NCI-H526 (cell line): ENCODE results near the gene ANKRD1.
A peak's percentile ranks its signal among the peaks of the same experiment; 100 is the strongest.
"Not testable (repeated sequence)": the region's sequence is repeated elsewhere in the genome, so short reads cannot be mapped to it uniquely, and the experiment has no call there.

ENCODE experiments used
- DNase-seq, 2 experiments: peaks; one replicate each; lab custom pipeline; 2025; lab: John Stamatoyannopoulos, UW

ANKRD1 gene

DNA sequence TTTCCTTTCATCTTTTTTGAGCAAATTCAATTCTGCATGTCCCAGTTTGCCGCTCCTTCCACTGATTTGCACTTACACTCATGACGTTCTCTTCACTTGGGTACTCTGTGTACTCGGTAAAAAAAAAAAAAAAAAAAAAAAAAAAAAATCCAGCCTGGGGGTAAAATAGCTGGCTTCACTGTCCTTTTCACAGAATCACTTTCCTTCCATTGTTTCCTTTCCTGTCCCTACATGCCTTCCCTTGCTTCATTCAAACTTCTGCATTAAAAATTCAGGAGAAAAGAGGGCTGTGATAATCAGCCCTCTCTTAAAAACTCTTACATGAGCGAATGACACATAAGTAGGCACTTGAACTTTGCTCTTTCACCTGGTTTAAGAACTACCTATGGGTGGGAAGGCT lies 8.7 kb downstream of the ANKRD1 start:
- no peak for DNase-seq

DNA sequence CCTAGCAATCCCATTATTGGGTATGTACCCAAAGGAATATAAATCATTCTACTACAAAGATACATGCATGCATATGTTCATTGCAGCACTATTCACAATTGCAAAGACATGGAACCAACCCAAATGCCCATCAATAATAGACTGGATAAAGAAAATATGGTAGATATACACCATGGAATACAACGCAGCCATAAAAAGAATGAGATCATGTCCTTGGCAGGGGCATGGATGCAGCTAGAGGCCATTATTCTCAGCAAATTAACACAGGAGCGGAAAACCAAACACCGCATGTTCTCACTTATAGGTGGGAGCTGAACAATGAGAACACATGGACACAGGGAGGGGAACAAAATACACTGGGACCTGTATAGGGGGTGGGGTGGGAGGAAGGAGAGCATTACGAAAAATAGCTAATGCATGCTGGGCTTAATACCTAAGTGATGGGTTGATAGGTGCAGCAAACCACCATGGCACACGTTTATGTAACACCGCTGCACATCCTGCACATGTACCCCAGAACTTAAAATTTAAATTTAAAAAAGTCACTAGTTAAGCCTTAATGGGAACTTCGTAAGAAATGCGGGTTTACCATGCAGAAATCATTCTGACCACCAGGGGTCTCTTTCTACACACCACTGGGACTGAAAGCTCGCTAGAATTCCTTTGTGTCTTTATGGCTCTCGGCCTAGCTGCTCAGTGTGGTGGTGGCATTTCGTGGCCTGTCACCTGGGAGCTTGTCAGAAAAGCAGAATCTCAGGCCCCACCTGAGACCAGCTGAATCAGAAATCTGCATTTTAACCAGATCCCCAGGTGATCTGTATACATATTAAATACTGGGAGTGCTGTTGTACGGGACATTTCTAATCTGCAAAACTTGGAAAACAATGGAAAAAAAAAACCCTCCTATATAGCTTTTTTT lies 9.5 kb downstream of the ANKRD1 start:
- peak; percentile 30 to 81 for DNase-seq

GRCh38 chr10:90906596-90906995 lies 14.3 kb downstream of the ANKRD1 start:
- DNase-seq = no peak

DNA sequence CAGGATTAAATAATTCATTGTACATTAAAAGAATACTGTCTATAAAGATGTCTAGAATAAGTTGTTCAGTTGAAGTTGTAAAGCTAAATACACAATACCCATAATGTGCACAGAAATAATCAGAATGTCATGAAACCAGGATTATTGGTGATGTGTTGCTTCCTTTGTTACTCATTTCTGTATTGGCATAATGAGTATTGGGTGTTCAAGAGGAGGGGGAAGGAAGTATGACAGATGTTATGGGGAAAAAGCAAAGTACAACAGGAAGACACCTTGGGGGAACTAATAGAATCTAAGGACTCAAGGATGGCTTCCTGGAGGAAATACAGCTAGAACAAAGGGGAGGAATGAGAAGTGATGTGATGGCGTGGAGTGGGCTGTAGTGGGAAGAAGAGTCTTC lies 15.0 kb downstream of the ANKRD1 start:
- DNase-seq = no peak

DNA sequence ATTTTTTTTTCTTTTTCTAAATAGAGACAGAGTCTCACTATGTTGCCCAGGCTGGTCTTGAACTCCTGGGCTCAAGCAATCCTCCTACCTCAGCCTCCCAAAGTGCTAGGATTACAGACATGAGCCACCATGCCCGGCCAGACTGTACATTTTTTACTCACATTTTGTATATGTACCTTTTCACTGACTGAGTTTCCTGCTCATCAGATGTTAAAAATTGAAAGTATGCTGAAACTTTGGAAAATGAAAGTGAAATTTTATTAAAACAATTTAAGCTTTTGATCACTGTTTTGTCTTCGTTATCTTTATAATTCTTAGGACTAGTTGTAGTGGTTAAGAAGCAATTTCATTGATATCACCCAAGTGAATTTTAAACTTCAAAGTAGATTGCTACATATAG lies 24.0 kb downstream of the ANKRD1 start:
- DNase-seq = not testable (repeated sequence)

- DNase-seq = no peak
Measured at GRCh38 chr10:90893190-90893589, 27.7 kb downstream of the ANKRD1 start.

- no peak for DNase-seq
Measured at GRCh38 chr10:90890347-90890746, 30.5 kb downstream of the ANKRD1 start.

DNA sequence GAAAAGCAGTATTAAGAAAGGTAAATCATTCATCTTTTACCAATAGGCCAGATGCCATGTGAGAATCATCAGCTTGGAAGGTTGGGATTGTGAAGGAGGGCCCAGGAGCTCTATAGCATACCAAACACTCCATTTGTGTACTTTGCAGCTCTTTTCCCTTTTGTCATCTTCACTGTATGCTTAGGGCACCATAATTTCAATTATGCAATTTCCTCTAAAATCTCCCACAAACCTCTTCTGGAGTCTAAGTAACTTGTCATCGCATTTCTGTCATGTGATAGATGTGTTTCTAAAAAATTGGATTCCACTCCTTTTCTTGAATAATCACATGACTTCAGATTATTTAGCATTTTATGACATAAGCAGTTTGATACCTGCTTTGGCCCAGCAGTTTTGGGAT lies 31.3 kb downstream of the ANKRD1 start:
- no peak for DNase-seq

- DNase-seq = no peak
Measured at GRCh38 chr10:90888387-90888786, 32.5 kb downstream of the ANKRD1 start.

- DNase-seq = no peak
Measured at GRCh38 chr10:90887555-90887954, 33.3 kb downstream of the ANKRD1 start.

DNA sequence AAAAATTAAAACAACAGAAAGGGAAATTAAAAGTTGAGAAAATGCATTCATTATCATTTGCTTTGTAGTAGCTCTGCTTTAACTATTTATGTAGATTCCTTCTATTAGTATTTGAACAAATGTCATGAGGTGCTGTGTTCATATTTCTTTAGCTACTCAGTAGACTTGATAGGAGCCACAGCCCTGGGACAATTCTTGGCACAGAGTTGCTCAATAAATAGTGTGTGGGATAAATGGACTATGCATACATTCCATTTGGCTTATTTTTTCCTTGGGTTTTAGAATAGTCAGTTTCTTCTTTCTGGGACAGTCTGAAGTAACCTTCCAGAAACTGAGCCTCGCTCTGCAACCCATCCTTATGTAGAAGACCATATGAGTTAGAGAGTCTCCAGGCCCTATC lies 35.7 kb downstream of the ANKRD1 start:
- no peak for DNase-seq

DNA sequence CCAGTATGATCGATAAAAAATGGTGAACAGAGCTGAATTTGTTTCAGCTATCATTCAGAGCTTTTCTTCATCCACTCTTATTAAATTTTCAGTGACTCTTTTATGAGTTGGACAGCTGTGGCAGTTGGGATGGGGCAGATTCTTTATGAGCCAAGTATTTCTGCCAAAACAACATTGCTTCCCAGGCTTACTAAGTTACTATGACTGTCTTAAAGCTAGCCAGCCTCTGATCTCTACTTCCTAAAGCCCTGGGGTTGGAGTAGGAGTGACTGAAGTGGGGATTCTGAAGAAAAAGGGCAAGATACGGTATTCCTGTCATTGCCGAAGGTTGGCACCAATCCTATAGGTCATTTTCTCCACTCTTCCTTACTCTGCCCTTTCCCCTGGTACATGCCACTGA lies 36.5 kb downstream of the ANKRD1 start:
- DNase-seq = no peak

DNA sequence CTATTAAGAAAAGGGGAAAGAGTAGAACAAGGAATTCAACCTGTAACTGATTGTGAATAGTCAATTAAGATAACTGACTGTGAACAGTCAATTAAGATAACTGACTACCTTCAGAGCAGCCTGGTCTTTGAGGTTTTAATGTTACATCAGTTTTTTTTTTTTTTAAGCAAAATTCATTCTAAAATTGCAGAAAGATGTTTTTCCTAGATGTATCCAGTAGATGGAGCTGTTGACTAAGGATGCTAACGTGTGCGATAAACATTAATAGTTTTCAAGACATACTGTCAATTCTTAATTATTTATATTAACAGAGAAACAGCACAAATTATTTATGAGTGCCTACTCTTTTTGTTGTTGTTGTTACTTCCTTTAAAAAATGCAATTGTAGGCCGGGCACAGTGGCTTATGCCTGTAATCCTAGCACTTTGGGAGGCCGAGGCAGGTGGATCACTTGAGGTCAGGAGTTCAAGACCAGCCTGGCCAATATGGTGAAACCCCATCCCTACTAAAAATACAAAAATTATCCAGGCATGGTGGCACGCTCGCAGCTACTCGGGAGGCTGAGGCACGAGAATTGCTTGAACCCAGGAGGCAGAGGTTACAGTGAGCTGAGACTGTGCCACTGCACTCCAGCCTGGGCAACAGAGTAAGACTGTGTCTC lies 40.7 kb downstream of the ANKRD1 start:
- peak in 1 of 2 experiments; percentile 3 for DNase-seq

GRCh38 chr10:90879062-90879461 lies 41.8 kb downstream of the ANKRD1 start:
- no peak for DNase-seq

- DNase-seq = no peak
Measured at GRCh38 chr10:90872648-90873020, 48.3 kb downstream of the ANKRD1 start.

DNA sequence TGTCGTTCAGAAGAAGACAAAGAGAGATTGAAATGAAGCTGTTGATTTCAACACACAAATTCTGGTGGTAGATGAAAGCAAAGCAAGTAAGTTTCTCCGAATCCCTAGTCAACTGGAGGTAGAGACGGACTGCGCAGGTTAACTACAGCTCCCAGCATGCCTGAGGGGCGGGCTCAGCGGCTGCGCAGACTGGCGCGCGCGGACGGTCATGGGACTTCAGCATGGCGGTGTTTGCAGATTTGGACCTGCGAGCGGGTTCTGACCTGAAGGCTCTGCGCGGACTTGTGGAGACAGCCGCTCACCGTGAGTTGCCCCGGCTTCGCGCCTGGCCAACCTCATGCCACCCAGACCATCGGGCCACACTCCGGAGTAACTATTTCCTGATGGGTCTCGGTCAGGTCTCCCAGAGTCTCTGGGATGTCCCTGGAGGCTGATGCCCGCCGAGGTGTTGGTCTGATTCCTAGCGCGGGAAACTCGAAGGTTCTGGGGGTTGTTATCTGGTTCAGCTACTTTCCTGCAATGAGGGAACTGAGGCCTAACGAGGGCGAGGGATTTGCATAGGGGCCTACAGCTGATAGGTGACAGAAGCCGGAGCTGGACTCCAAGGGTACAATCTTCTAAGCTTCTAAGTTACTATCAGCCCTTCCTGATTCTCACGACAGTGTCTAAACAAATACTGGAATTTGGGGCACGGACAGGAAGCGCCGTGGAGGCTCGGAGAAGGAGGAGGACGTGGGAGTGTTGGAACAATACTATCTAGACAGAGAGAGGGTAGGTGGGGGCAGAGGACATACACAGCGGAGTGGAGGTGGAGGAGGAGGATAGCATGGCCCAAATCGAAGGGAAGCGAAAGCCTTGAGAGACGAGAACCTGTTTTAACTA lies 48.9 kb downstream of the ANKRD1 start, which contains the start of gene RPP30:
TSS of gene RPP30 (plus strand) at position 209 of the 882 bp plus-strand sequence. CDS start at position 222, 13 bp downstream.
- DNase-seq = peak; percentile 63 to 80

DNA sequence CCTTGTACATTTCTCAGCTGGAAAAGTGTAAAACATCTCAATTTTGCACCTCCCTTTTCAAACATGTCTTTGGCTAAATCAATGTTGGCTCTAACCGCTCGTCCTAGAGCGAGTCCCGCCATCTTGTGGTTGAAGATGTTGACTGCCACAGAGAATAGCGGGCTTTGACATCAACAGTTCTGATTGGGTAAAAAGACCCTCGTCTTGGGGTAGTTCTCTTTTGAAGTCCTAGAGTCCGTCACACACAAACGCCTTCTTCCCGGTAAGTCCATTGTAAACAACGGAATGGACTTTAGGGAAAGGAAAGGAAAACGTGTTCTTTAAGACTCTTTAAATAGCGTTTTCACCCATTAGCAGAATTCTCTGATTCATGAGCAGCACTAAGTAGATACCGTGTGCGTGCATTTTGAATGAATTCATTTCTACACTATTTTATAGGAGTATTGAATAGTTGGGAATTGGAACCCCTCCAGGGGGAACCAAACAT lies 49.6 kb downstream of the ANKRD1 start:
- peak; percentile 11 to 32 for DNase-seq

DNA sequence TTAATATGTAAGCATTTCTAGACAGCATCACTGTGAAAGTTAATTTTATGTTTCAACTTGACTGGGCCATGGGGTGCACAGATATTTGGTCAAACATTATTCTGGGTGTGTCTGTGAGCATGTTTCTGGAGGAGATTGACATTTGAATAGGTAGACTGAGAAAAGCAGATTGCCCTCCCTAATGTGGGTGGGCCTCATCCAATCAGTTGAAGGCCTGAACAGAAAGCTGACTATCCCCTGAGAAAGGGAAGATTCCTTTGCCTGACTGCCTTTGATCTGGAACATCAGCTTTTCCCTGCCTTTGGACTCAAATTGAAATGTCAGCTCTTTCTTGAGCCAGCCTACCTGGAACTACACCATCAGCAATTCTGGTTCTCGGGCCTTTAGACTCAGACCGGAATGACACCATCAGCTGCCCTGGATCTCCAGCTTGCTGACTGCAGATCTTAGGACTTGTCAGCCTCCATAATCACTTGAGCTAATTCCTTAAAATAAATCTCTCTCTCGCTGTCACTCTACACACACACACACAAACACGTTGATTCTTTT lies 54.8 kb downstream of the ANKRD1 start:
- DNase-seq = no peak

DNA sequence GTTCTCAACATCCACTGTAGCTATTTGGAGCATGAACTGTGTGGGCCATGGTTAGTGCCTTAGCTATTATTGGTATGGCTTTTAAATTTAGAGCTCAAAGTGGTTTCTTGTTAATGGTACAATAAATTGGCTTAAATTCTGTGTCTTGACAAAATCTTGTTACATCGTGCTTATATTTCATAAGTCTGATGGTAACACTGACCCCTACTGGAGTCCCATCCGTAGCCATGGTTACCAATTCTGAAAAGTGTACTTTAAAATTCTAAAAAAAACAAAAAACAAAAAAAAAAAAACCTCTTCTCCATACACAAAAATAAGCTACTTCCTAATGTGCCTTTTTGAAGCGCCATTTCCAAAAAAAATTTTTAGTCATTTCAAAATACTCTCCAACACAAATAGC lies 55.5 kb downstream of the ANKRD1 start:
- DNase-seq = no peak

DNA sequence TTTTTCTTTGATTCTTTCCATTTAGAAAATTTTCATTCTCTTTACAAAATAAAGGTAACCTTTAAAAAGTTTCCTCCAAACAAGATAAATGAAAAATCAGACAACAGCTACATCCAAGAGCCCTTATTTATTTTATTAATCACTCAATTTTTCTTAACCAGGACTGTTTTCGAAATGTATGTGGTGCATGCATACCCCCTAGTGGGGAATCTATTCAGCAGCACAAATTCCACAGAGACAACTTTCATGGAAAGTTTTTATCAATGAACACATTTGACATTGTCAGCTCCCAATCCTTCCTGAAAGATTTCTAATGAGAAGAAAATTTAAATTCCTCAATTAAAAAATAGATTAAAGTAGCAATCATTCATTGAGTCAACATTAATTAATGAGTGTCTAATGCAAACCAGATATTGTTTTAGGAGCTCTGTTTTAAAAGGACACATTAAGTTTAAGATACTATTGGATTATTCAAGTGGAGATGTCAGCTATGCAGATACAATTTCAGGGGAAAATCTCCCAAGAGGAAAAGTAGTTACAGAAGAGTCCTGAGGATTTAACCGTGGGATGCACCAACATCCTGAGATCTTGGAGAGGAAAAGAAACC lies 57.9 kb downstream of the ANKRD1 start:
- peak in 1 of 2 experiments; percentile 22 for DNase-seq
